Endothelial cell of umbilical vein (primary cell): ENCODE measurements around the gene ACAD9.

Source experiments
- CTCF ChIP-seq, 2 donors: IDR thresholded peaks; 1 replicate in 1 of 2; 2 replicates in 1 of 2; pipeline ENCODE4 v1.5.1; 2011; ENCODE audit warnings: low read length in 2 of 2, mild to moderate bottlenecking in 2 of 2, moderate library complexity in 2 of 2, control low read depth in 1 of 2, inconsistent platforms in 1 of 2, low read depth in 1 of 2; ENCODE audit not compliant: insufficient read depth in 1 of 2; ENCODE audit errors: extremely low read depth in 1 of 2
- EZH2 ChIP-seq: IDR thresholded peaks from 2 replicates; pipeline ENCODE4 v1.6.1; 2012; ENCODE audit warnings: borderline replicate concordance, low read depth, mild to moderate bottlenecking, moderate library complexity, low read length, inconsistent platforms; ENCODE audit not compliant: severe bottlenecking
- JUN ChIP-seq: IDR thresholded peaks from 2 replicates; pipeline ENCODE4 v1.6.1; 2011; ENCODE audit warnings: borderline replicate concordance, low read depth; ENCODE audit not compliant: insufficient read length, insufficient read depth
- POLR2A ChIP-seq: IDR thresholded peaks from 2 replicates; pipeline ENCODE4 v1.6.1; 2012; ENCODE audit warnings: low read depth, mild to moderate bottlenecking, control low read depth, low read length
- POLR2AphosphoS5 ChIP-seq: IDR thresholded peaks from 2 replicates; pipeline ENCODE4 v1.6.1; 2012; ENCODE audit warnings: low read depth, mild to moderate bottlenecking, control low read depth, low read length, moderate library complexity; ENCODE audit not compliant: insufficient read depth

DNA sequence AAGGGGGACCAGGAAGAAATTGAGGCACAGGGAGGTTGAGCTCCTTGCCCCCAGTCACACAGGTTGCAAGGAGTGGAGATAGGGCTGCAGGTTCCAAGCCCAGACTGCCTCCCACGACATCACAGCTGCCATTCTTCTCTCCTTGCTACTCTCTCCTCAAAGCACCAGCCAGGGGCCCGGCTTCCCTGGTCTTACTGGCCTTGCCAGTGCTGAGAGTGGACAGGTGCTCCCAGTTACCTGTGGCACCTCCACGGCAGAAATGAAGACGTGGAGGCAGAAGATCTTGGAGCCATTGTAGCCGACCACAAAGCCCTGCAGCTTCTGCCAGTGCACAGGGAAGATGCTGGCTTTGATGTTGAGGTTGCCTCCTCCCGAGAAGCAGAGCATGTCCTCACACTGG is 17.9 kb upstream of the ACAD9 start:
- TF ChIP-seq CTCF (IDR thresholded peaks at IDR 0.05; ENCODE audit: extremely low read depth in 1 of 2, insufficient read depth in 1 of 2, low read depth in 1 of 2, low read length in 2 of 2) (no peak), POLR2AphosphoS5 (no peak), POLR2A (no peak), JUN (no peak), EZH2 (no peak)
